ENCODE data around the gene OMA1. TPM values are rescaled to one million over a fixed set of nuclear protein-coding genes. Genes with fewer than 3 reads are reported as not detected.

OMA1 gene
- total RNA-seq, 1 experiment from 2014 or later: 51.2 TPM

DNA sequence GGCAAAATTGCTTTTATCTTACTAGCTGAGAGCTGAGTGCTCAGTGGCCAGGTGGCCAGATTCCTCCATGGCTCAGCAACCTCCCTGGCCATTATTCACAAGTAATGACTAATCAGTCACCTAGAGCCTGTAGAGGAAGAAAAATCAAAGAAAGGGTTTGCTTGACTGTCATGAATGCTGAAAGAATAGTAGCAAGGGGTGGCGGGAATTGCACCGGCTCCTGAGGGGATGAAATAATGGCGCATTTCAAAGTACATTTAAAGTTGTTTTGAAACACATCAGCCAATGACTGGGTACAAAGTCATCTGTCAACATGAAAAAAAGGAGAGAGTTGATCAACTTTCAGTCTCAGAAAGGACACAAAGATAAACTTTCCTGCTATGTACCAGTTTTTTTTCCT lies 99.5 kb downstream of the OMA1 start:
- DNase-seq (ENCODE audit: low read depth, low spot score): no peak
- in situ Hi-C loops (cut with HindIII; ENCODE audit: low pct_unique_long_range_greater_than_20kb, low sequenced_read_pairs): no loop called here

GRCh38 chr1:58446368-58446767 lies 100.2 kb downstream of the OMA1 start:
- no peak for DNase-seq (ENCODE audit: low read depth, low spot score)
- in situ Hi-C loops (cut with HindIII; ENCODE audit: low pct_unique_long_range_greater_than_20kb, low sequenced_read_pairs): no loop called here

- DNase-seq (ENCODE audit: low read depth, low spot score): no peak
- in situ Hi-C loops (cut with HindIII; ENCODE audit: low pct_unique_long_range_greater_than_20kb, low sequenced_read_pairs): no loop called here
Measured at GRCh38 chr1:58443986-58444868, 102.3 kb downstream of the OMA1 start.

- DNase-seq (ENCODE audit: low read depth, low spot score): no peak
- in situ Hi-C loops (cut with HindIII; ENCODE audit: low pct_unique_long_range_greater_than_20kb, low sequenced_read_pairs): no loop called here
Measured at GRCh38 chr1:58442114-58442513, 104.4 kb downstream of the OMA1 start.

- DNase-seq (ENCODE audit: low read depth, low spot score): no peak
- in situ Hi-C loops (cut with HindIII; ENCODE audit: low pct_unique_long_range_greater_than_20kb, low sequenced_read_pairs): no loop called here
Measured at GRCh38 chr1:58441699-58442098, 104.8 kb downstream of the OMA1 start.

DNA sequence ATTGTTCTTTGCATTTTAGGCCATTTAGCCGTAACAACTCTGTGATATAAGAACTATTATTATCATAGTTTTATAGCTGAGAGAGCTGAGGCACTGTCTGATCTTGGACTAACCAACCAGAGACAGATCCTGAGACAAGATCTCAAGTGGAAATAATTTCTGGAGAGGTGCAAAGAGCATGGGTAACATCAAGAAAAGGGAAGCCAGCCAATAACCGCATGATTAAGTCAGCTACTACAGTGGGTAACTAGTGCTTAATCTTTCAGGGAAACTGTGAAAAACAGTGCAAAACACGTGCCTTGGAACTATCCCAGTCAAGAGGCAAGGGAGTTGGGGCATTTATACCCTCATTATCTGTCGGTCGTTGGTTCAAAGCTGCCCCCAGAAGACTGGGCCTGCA lies 105.8 kb downstream of the OMA1 start:
- in situ Hi-C loops (cut with HindIII; ENCODE audit: low pct_unique_long_range_greater_than_20kb, low sequenced_read_pairs): no loop called here

DNA sequence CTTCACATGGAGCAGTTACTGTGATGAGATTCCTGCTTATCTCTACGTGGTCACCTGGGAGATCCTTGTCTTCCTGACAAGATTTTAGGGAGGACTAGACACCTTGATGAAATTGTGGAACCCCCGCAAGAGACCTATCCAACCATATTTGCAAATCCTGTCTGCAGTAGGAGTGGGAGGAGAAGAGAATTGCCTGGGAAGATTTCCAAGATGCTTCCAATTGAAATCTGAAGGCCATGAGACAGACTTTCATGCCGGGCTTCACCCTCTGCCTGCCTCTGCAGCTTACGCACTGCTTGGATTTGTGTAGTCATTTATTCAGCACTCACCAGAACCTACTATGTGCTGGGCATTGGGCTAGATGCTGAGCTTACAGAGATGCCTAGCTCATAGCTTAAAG lies 106.6 kb downstream of the OMA1 start:
- DNase-seq (ENCODE audit: low read depth, low spot score): no peak
- in situ Hi-C loops (cut with HindIII; ENCODE audit: low pct_unique_long_range_greater_than_20kb, low sequenced_read_pairs): no loop called here

More for the DNA sequence above, 105.8 kb downstream of the OMA1 start:
- DNase-seq (ENCODE audit: low read depth, low spot score): no peak

DNA sequence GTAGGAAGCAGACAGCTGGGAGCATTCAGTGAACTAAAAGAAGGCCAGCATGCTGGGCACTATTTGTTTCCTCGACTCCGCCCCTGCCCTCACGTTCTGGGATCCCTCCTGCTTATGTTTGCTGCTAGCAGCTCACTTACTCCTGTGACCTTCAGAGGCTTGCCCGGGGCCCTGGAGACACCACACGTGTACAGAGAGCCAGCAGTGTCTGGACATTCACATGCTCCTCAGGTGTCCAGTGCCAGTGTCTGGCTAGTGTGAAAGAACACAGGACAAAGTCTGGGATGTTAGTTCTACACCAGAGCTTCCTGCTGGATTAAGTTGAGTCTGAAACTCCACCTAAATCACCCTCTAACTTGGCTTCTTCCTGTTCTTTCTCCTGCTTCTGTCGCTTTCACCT lies 108.1 kb downstream of the OMA1 start:
- in situ Hi-C loops (cut with HindIII; ENCODE audit: low pct_unique_long_range_greater_than_20kb, low sequenced_read_pairs): no loop called here
- DNase-seq (ENCODE audit: low read depth, low spot score): no peak

- in situ Hi-C loops (cut with HindIII; ENCODE audit: low pct_unique_long_range_greater_than_20kb, low sequenced_read_pairs): no loop called here
- no peak for DNase-seq (ENCODE audit: low read depth, low spot score)
Measured at GRCh38 chr1:58437623-58438022, 108.9 kb downstream of the OMA1 start.

DNA sequence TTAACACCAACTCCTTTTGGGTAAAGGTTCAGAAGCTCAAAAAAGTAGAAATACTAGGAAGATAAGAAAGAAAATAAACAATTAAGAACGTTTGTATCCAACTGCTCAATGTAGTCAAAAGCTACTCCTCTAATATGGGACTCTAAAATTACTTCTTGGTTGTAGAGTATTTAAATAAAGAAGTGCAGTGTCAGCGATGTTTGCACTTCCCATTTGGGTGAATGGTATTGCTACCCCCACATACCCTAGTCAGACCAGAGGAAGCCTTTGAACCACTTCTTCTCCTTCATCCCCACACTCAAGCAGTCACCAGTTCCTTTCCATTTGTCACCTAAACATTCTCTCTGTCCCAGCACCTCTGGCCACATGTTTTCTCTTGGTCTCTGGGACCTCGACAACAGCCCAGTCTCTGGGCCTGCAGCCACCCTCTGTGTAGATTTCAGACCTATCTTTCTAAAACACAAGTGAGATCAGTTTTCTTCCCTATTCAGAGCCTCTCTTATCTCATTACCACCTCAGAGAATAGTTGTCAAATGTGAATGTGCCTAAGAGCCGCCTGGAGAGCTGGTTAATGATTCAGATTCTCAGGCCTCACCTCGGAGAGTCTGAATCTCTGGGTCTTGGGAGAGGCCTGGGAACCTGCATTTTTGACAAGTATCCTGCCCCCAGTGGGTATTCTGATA lies 109.8 kb downstream of the OMA1 start:
- DNase-seq (ENCODE audit: low read depth, low spot score): no peak
- in situ Hi-C loops (cut with HindIII; ENCODE audit: low pct_unique_long_range_greater_than_20kb, low sequenced_read_pairs): no loop called here

- DNase-seq (ENCODE audit: low read depth, low spot score): no peak
- in situ Hi-C loops (cut with HindIII; ENCODE audit: low pct_unique_long_range_greater_than_20kb, low sequenced_read_pairs): no loop called here
Measured at GRCh38 chr1:58435376-58435775, 111.2 kb downstream of the OMA1 start.

DNA sequence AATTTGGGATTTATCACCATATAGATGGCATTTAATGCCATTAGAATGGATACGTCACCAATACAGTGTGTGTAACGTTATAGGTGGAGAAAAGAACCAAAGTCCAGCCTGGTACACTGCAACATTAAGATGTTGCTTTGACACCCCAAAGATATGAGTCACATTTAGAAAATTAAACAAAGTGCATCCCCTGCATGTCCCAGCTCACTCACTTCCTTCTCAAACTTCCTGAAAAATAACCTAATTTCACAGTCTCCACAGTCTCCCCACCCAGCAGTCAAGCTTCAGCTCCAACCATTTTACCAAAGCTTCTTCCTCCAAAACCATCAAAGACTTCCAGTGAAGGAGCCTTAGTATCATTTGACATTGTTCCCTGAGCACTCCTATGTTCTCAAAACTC lies 111.9 kb downstream of the OMA1 start:
- no peak for DNase-seq (ENCODE audit: low read depth, low spot score)
- in situ Hi-C loops (cut with HindIII; ENCODE audit: low pct_unique_long_range_greater_than_20kb, low sequenced_read_pairs): no loop called here

DNA sequence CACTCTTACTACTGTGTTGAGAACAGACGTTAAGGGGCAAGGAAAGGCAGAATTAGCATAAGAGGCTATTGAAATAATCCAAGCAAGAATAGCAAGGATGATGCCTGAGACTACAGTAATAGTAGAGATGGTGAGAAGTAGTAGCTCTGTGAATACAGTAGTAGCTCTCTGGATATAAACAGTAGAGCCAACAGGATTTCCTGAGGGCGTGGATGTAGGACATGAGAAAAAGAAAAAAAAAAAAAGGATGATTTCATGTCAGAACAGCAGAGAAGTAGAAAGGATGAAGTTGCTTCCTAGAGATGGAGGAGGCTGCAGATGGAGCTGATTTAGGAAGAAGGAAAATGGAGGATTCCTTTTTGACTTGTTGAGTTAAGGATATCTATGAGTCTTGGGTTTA lies 112.3 kb downstream of the OMA1 start:
- in situ Hi-C loops (cut with HindIII; ENCODE audit: low pct_unique_long_range_greater_than_20kb, low sequenced_read_pairs): no loop called here
- no peak for DNase-seq (ENCODE audit: low read depth, low spot score)

GRCh38 chr1:58432851-58433668 lies 113.5 kb downstream of the OMA1 start:
- no peak for DNase-seq (ENCODE audit: low read depth, low spot score)
- in situ Hi-C loops (cut with HindIII; ENCODE audit: low pct_unique_long_range_greater_than_20kb, low sequenced_read_pairs): no loop called here

DNA sequence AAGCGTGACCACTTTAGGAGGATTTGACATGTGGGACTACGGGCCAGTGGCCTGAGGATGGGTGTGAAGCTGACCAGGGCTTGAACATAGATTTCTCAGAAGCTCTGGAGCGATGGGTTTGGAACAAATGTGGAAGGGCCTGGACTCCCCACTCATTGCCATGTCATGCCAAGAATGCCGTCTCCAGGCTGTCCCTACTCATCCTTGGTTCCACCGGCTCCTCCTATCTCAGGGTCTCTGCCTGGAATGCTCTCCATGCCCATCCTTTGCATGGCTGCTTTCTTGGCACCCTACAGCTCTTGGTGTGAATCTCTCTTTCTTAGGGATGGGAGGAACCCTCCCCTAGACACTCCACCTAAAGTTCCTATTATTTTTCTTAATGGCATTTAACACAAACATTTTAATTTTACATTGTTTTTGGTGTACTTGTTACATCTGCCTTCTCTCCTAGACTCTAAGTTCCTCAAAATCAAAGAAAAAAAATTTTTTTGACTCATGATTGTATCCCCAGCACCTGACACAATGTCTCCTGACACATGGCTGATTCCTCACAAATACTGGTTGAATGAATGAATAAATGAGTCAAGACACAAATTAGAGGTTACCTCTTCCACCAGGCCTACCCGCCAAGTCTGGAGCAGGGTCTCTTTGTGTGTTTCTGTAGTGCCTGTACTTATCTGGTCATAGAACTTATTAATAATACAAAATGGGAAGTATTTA lies 114.5 kb downstream of the OMA1 start:
- DNase-seq (ENCODE audit: low read depth, low spot score): no peak
- in situ Hi-C loops (cut with HindIII; ENCODE audit: low pct_unique_long_range_greater_than_20kb, low sequenced_read_pairs): no loop called here

Data from SK-MEL-5 (cell line).